Measurements from ENCODE around the gene NDUFA8.
A peak's percentile ranks its signal among the peaks of the same experiment; 100 is the strongest.

NDUFA8 gene

GRCh38 chr9:122097679-122098315 is 61.8 kb downstream of the NDUFA8 start:
- DNase-seq, result peak; percentile 27

- DNase-seq, result no peak
These were observed 62.8 kb downstream of the NDUFA8 start for GRCh38 chr9:122096620-122097415.

- DNase-seq, result peak; percentile 76
These were observed 64.4 kb downstream of the NDUFA8 start for GRCh38 chr9:122095010-122095767.
